ENCODE data around the gene CCDC50. TPM values are rescaled to one million over a fixed set of nuclear protein-coding genes. Genes with fewer than 3 reads are reported as not detected.

The CCDC50 gene
- total RNA-seq, 4 donors from 2014 or later: 137 to 221 (median 160) TPM

GRCh38 chr3:191401775-191402357 is 72.7 kb downstream of the CCDC50 start:
- no peak for TF ChIP-seq CTCF (IDR thresholded peaks at IDR 0.05; ENCODE audit: low read depth)

- no peak for TF ChIP-seq CTCF (IDR thresholded peaks at IDR 0.05; ENCODE audit: low read depth)
Observed at GRCh38 chr3:191409791-191410359, 80.7 kb downstream of the CCDC50 start.

- TF ChIP-seq CTCF (IDR thresholded peaks at IDR 0.05; ENCODE audit: low read depth): no peak
Observed at GRCh38 chr3:191412759-191413158, 83.6 kb downstream of the CCDC50 start.

GRCh38 chr3:191414286-191414685 is 85.1 kb downstream of the CCDC50 start:
- TF ChIP-seq CTCF (IDR thresholded peaks at IDR 0.05; ENCODE audit: low read depth): no peak

GRCh38 chr3:191414732-191415131 is 85.5 kb downstream of the CCDC50 start:
- no peak for TF ChIP-seq CTCF (IDR thresholded peaks at IDR 0.05; ENCODE audit: low read depth)

- TF ChIP-seq CTCF (IDR thresholded peaks at IDR 0.05; ENCODE audit: low read depth): no peak
Observed at GRCh38 chr3:191415566-191415965, 86.4 kb downstream of the CCDC50 start.

- TF ChIP-seq CTCF (IDR thresholded peaks at IDR 0.05; ENCODE audit: low read depth): no peak
Observed at GRCh38 chr3:191417457-191417729, 88.2 kb downstream of the CCDC50 start.

Measured in subcutaneous adipose tissue (tissue), 4 donors.